Left lung (tissue), 10 donors: ENCODE measurements around the gene ZNF296. TPM values are rescaled to one million over a fixed set of nuclear protein-coding genes. Genes with fewer than 3 reads are reported as not detected.

Experiments used
- ATAC-seq: fragments of 200-7000 bp; cut with Tn5 transposase; one replicate; pipeline ENCODE4 v1.9.1; 2020; ENCODE audit warnings: moderate library complexity
- DNase-seq, 4 donors: peaks; one replicate each; pipeline ENCODE4 v3.0.0-alpha.2; 2013 to 2020
- H3K27ac ChIP-seq, 2 donors: fragments of 200-600 bp; sonication (generic) in 1 of 2; one replicate each; pipeline versions ENCODE4 v1.5.0 to v1.8.0; 2020 to 2021
- H3K27me3 ChIP-seq, 2 donors: fragments of 200-600 bp; sonication (generic) in 1 of 2; one replicate each; pipeline versions ENCODE4 v1.5.0 to v1.8.0; 2020 to 2021
- H3K36me3 ChIP-seq, 2 donors: fragments of 200-600 bp; sonication (generic) in 1 of 2; one replicate each; pipeline versions ENCODE4 v1.5.0 to v1.8.0; 2020 to 2021
- H3K4me1 ChIP-seq, 2 donors: fragments of 200-600 bp; one replicate each; pipeline ENCODE4 v1.8.0; 2021
- H3K4me3 ChIP-seq, 2 donors: fragments of 200-600 bp; sonication (generic) in 1 of 2; one replicate each; pipeline versions ENCODE4 v1.5.0 to v1.8.0; 2020 to 2021; ENCODE audit warnings: mild to moderate bottlenecking in 1 of 2
- H3K9me3 ChIP-seq, 2 donors: fragments of 200-600 bp; sonication (generic) in 1 of 2; one replicate each; pipeline versions ENCODE4 v1.5.0 to v1.8.0; 2020 to 2021
- CTCF ChIP-seq, 2 donors: fragments of 200-600 bp; sonication (generic) in 1 of 2; IDR thresholded peaks; one replicate each; pipeline versions ENCODE4 v1.5.0 to v1.8.0; 2021; ENCODE audit warnings: antibody characterized with exemption in 2 of 2
- intact Hi-C, 2 donors: fragments of 100-400 bp; cut with DNase I; formaldehyde crosslinking; loops; one replicate each; pipeline versions ENCODE4 v1.11.2 to v1.14.2; 2022
- polyA plus RNA-seq, 6 donors: library from polyadenylated mRNA; unstranded; fragments of 120-200 nt; gene quantifications; one replicate each; pipeline ENCODE4 v1.2.1, GENCODE V29; 2013; ENCODE audit not compliant: insufficient read length in 6 of 6
- total RNA-seq, 2 donors: library from RNA; stranded (reverse); fragmentation: NEBNext Ultra II Directional; extraction: Animal tissue kit (Norgen Biotek cat#: 25700); gene quantifications; one replicate each; pipeline ENCODE4 v1.2.1, GENCODE V29; 2021
- donor health status: DM: no; HTN: yes; CAD: no.
- donor health status: DM: no; HTN: no; CAD: no.

ZNF296 gene
- total and polyA plus RNA-seq, 8 donors, result 0.43 to 2.0 (median 1.0) TPM

- Histone ChIP-seq H3K36me3 (peaks cover 0 to 78% of the 10 kb centered on the region in 2 donors), H3K9me3 (no peaks in the 10 kb centered on the region), H3K4me3 (no peak overlapping the region), H3K27ac (peak overlapping the region in 1 of 2 donors; percentile 97), H3K27me3 (no peaks in the 10 kb centered on the region), H3K4me1 (peaks cover 14 to 64% of the 10 kb centered on the region in 2 donors)
- no peak for DNase-seq
- intact Hi-C loops, result no loop called here
- no peak for ATAC-seq
- TF ChIP-seq CTCF (IDR thresholded peaks at IDR 0.05), result no peak
Measured at GRCh38 chr19:45041125-45041524, 35.2 kb downstream of the ZNF296 start.

GRCh38 chr19:45040059-45040771 lies 36.1 kb downstream of the ZNF296 start:
- Histone ChIP-seq H3K27me3 (no peaks in the 10 kb centered on the region), H3K4me1 (peaks cover 14 to 55% of the 10 kb centered on the region in 2 donors), H3K4me3 (peak overlapping the region; percentile 97), H3K36me3 (peaks cover 0 to 78% of the 10 kb centered on the region in 2 donors), H3K27ac (peak overlapping the region in 1 of 2 donors; percentile 97), H3K9me3 (no peaks in the 10 kb centered on the region)
- intact Hi-C loops, result no loop called here
- DNase-seq (no peak), ATAC-seq (peak; percentile 8)
- TF ChIP-seq CTCF (IDR thresholded peaks at IDR 0.05), result no peak

GRCh38 chr19:45038931-45039893 lies 37.1 kb downstream of the ZNF296 start, which contains the start of gene CLASRP:
TSS of gene CLASRP (plus strand) at chr19:45039045. CDS start at chr19:45040213, 1,168 bp downstream.
- Histone ChIP-seq H3K4me1 (peaks cover 14 to 45% of the 10 kb centered on the region in 2 donors), H3K27me3 (no peaks in the 10 kb centered on the region), H3K27ac (peak within 1 kb of the TSS; percentile 96 to 97), H3K4me3 (peak within 1 kb of the TSS; percentile 97), H3K9me3 (no peaks in the 10 kb centered on the region), H3K36me3 (peaks cover 0 to 78% of the 10 kb centered on the region in 2 donors)
- peak; percentile 89 to 97 (median 94) for DNase-seq
- no peak for TF ChIP-seq CTCF (IDR thresholded peaks at IDR 0.05)
- peak; percentile 99 for ATAC-seq
- intact Hi-C loops, result no loop called here

GRCh38 chr19:45037393-45038169 lies 38.7 kb downstream of the ZNF296 start:
- TF ChIP-seq CTCF (IDR thresholded peaks at IDR 0.05), result no peak
- H3K27me3 ChIP-seq, result no peaks in the 10 kb centered on the region
- peaks cover 0 to 80% of the 10 kb centered on the region in 2 donors for H3K36me3 ChIP-seq
- intact Hi-C loops, result no loop called here
- H3K9me3 ChIP-seq, result no peaks in the 10 kb centered on the region
- H3K4me3 ChIP-seq, result no peak overlapping the region
- no peak for DNase-seq
- H3K27ac ChIP-seq, result no peak overlapping the region
- H3K4me1 ChIP-seq, result peaks cover 14 to 41% of the 10 kb centered on the region in 2 donors
- no peak for ATAC-seq
